ENCODE results near the gene TMEM109.
A peak's percentile ranks its signal among the peaks of the same experiment; 100 is the strongest.

Gene TMEM109

DNA sequence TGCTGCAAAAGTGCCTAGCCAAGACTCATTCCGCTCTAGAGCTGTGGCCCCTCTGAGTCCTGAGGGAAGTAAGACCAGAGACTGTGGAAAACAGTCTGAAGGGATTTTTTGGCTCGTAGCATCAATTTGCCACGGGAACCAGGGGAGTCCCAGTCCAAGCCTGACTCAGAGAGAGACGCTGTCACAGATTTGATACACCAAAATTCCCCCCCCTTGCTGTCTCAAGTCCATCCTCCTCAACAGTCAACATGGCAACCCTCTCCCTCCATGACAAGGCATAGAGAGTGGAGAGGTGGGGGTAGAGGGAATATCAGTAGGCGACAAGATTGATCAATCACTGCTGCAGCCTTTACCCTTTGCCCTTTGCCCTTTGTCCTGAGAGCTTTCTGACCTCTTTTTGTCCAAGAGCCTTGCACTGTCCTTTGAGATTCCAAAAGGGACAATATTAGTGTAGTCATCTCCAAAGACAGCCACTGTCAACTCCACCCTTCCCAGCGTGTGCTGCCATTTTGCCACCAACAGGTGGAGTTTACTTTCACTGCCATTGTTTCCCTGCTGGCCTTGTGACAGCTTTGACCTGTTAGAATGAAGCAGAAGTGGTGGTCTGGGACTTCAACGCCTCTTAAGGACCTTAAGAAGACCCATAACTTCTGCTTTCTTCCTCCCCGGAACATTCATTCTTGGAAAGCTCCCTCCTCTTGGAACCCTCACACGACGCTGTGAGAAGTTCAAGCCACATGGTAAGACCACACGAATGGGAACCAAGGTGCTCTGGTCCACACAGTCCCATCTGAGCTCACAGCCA, 30.7 kb downstream of the TMEM109 start:
- TF ChIP-seq, protein P1, sequence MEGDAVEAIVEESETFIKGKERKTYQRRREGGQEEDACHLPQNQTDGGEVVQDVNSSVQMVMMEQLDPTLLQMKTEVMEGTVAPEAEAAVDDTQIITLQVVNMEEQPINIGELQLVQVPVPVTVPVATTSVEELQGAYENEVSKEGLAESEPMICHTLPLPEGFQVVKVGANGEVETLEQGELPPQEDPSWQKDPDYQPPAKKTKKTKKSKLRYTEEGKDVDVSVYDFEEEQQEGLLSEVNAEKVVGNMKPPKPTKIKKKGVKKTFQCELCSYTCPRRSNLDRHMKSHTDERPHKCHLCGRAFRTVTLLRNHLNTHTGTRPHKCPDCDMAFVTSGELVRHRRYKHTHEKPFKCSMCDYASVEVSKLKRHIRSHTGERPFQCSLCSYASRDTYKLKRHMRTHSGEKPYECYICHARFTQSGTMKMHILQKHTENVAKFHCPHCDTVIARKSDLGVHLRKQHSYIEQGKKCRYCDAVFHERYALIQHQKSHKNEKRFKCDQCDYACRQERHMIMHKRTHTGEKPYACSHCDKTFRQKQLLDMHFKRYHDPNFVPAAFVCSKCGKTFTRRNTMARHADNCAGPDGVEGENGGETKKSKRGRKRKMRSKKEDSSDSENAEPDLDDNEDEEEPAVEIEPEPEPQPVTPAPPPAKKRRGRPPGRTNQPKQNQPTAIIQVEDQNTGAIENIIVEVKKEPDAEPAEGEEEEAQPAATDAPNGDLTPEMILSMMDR (conservative IDR thresholded peaks at IDR 0.05; ENCODE audit: low read depth, low read length): peak; percentile 43
- H3K4me3 ChIP-seq (ENCODE audit: low read length): no peak overlapping the region
- DNase-seq (ENCODE audit: low read depth): no peak

GRCh38 chr11:60945295-60945667, 31.3 kb downstream of the TMEM109 start:
- TF ChIP-seq, protein P1 (conservative IDR thresholded peaks at IDR 0.05; ENCODE audit: low read depth, low read length): no peak
- DNase-seq (ENCODE audit: low read depth): no peak
- no peak overlapping the region for H3K4me3 ChIP-seq (ENCODE audit: low read length)

- no peak for DNase-seq (ENCODE audit: low read depth)
- TF ChIP-seq, protein P1 (conservative IDR thresholded peaks at IDR 0.05; ENCODE audit: low read depth, low read length): no peak
- H3K4me3 ChIP-seq (ENCODE audit: low read length): no peak overlapping the region
Observed at GRCh38 chr11:60946601-60947264, 32.8 kb downstream of the TMEM109 start.

GRCh38 chr11:60947700-60948099, 33.7 kb downstream of the TMEM109 start:
- no peak overlapping the region for H3K4me3 ChIP-seq (ENCODE audit: low read length)
- TF ChIP-seq, protein P1 (conservative IDR thresholded peaks at IDR 0.05; ENCODE audit: low read depth, low read length): no peak
- DNase-seq (ENCODE audit: low read depth): no peak

DNA sequence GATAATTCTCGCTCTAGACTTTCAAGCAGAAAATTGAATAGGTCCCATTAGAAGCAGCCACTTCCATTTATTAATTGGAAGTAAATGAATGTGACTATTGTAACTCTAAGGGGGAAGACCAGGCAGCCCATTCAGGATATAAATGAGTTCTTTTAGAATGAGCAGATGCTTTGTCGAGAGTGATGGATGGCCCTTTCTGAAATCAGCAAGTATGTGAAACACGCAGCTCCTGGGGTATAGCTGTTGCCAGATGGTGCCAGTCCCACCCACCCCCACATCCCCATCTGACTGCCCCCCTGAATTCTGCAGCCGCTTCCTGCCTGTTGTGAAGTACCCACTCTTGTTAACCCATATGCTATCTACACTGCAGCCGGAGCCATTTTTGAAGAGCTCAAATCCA, 34.3 kb downstream of the TMEM109 start:
- no peak overlapping the region for H3K4me3 ChIP-seq (ENCODE audit: low read length)
- no peak for DNase-seq (ENCODE audit: low read depth)

GRCh38 chr11:60950024-60950423, 36.1 kb downstream of the TMEM109 start:
- TF ChIP-seq, protein P1 (conservative IDR thresholded peaks at IDR 0.05; ENCODE audit: low read depth, low read length): no peak
- no peak overlapping the region for H3K4me3 ChIP-seq (ENCODE audit: low read length)
- DNase-seq (ENCODE audit: low read depth): no peak

More for the DNA sequence above, 34.3 kb downstream of the TMEM109 start:
- TF ChIP-seq, protein P1 (conservative IDR thresholded peaks at IDR 0.05; ENCODE audit: low read depth, low read length): no peak

Measured in retinal pigment epithelial cell (primary cell).